ENCODE data around the gene ARHGEF17. TPM values are rescaled to one million over a fixed set of nuclear protein-coding genes. Genes with fewer than 3 reads are reported as not detected.

Gene ARHGEF17
- total RNA-seq, 2 experiments from 2014 or later, result 0.07 to 0.41 TPM

GRCh38 chr11:73284106-73284505 lies 24.0 kb upstream of the ARHGEF17 start:
- no peaks in the 10 kb centered on the region for H3K36me3 Mint-ChIP-seq (ENCODE audit: low read depth)
- no peaks in the 10 kb centered on the region for H3K9me3 Mint-ChIP-seq
- DNase-seq (no peak), ATAC-seq (no peak)
- H3K27ac Mint-ChIP-seq, result no peak overlapping the region
- intact Hi-C loops (cut with micrococcal nuclease), result no loop called here
- peaks cover 8% of the 10 kb centered on the region for H3K4me1 Mint-ChIP-seq (ENCODE audit: low read depth)
- no peaks in the 10 kb centered on the region for H3K27me3 Mint-ChIP-seq
- no peak for TF ChIP-seq CTCF (IDR thresholded peaks at IDR 0.05)
- POLR2A ChIA-PET, result interaction anchor here (0.7 kb wide), 1 partner anchor 23 kb away, joined by 4 read pairs; no protein-coding TSS in a partner anchor
- CTCF ChIA-PET, result interaction anchor here (1.2 to 2.6 kb wide), 5 partner anchors 8 to 76 kb away, joined by 3 to 13 read pairs (median 3); no protein-coding TSS in a partner anchor
- H3K4me3 Mint-ChIP-seq, result no peak overlapping the region

GRCh38 chr11:73285721-73286120 lies 22.4 kb upstream of the ARHGEF17 start:
- intact Hi-C loops (cut with micrococcal nuclease), result no loop called here
- ATAC-seq (no peak), DNase-seq (no peak)
- no peaks in the 10 kb centered on the region for H3K36me3 Mint-ChIP-seq (ENCODE audit: low read depth)
- POLR2A ChIA-PET, result no interaction called here
- peaks cover 12% of the 10 kb centered on the region for H3K4me1 Mint-ChIP-seq (ENCODE audit: low read depth)
- no peak overlapping the region for H3K27ac Mint-ChIP-seq
- CTCF ChIA-PET, result interaction anchor here (1.1 to 1.6 kb wide), 2 partner anchors 9 to 21 kb away, joined by 3 to 5 read pairs; no protein-coding TSS in a partner anchor
- no peaks in the 10 kb centered on the region for H3K9me3 Mint-ChIP-seq
- TF ChIP-seq CTCF (IDR thresholded peaks at IDR 0.05), result no peak
- H3K27me3 Mint-ChIP-seq, result no peaks in the 10 kb centered on the region
- H3K4me3 Mint-ChIP-seq, result no peak overlapping the region

- CTCF ChIA-PET, result interaction anchor here (1.1 to 5.4 kb wide), 3 partner anchors 9 to 21 kb away, joined by 3 to 44 read pairs (median 5); no protein-coding TSS in a partner anchor
- Mint-ChIP-seq H3K4me1 (ENCODE audit: low read depth) (peaks cover 12% of the 10 kb centered on the region), H3K27me3 (no peaks in the 10 kb centered on the region), H3K36me3 (ENCODE audit: low read depth) (no peaks in the 10 kb centered on the region), H3K4me3 (no peak overlapping the region), H3K27ac (no peak overlapping the region), H3K9me3 (no peaks in the 10 kb centered on the region)
- DNase-seq (no peak), ATAC-seq (no peak)
- TF ChIP-seq CTCF (IDR thresholded peaks at IDR 0.05), result no peak
- POLR2A ChIA-PET, result no interaction called here
- intact Hi-C loops (cut with micrococcal nuclease), result no loop called here
Observed at GRCh38 chr11:73286240-73286810, 21.8 kb upstream of the ARHGEF17 start.

- Mint-ChIP-seq H3K4me1 (ENCODE audit: low read depth) (peaks cover 12% of the 10 kb centered on the region), H3K36me3 (ENCODE audit: low read depth) (no peaks in the 10 kb centered on the region), H3K27me3 (no peaks in the 10 kb centered on the region), H3K9me3 (no peaks in the 10 kb centered on the region), H3K4me3 (no peak overlapping the region), H3K27ac (no peak overlapping the region)
- ATAC-seq (no peak), DNase-seq (no peak)
- no peak for TF ChIP-seq CTCF (IDR thresholded peaks at IDR 0.05)
- CTCF ChIA-PET, result interaction anchor here (1.0 to 6.4 kb wide), 8 partner anchors 8 to 110 kb away, joined by 3 to 44 read pairs (median 12); no protein-coding TSS in a partner anchor
- intact Hi-C loops (cut with micrococcal nuclease), result no loop called here
- POLR2A ChIA-PET, result interaction anchor here (0.9 to 1.1 kb wide), 2 partner anchors 19 to 64 kb away, joined by 3 read pairs; no protein-coding TSS in a partner anchor
Observed at GRCh38 chr11:73287400-73288101, 20.5 kb upstream of the ARHGEF17 start.
